CD4-positive, alpha-beta T cell treated with Interferon gamma for 1 hour (primary cell): ENCODE measurements around the gene FARS2.
"Not testable (repeated sequence)": the region's sequence is repeated elsewhere in the genome, so short reads cannot be mapped to it uniquely, and the experiment has no call there.

Experiments
- DNase-seq: peaks from one replicate; pipeline ENCODE4 v3.0.0-alpha.2; 2020

Gene FARS2

DNA sequence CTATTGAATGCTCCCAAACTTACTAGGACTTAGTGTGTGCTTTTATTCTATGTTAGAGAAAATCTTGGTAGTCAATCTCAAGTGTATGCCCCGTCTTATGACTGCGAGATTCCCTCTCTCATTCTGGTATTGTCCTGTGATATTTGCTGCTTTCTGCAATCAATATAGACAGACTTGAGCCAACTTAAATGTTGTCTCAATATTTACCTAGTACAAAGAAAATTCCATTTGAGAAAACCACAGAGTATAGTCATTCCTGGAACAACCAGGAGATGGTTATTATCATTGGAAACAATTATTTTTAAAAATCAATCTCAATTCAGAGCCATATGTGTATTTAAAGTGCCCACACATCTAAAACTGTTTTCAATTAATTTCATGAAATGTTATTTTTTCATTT is 415.4 kb downstream of the FARS2 start:
- DNase-seq, result no peak

DNA sequence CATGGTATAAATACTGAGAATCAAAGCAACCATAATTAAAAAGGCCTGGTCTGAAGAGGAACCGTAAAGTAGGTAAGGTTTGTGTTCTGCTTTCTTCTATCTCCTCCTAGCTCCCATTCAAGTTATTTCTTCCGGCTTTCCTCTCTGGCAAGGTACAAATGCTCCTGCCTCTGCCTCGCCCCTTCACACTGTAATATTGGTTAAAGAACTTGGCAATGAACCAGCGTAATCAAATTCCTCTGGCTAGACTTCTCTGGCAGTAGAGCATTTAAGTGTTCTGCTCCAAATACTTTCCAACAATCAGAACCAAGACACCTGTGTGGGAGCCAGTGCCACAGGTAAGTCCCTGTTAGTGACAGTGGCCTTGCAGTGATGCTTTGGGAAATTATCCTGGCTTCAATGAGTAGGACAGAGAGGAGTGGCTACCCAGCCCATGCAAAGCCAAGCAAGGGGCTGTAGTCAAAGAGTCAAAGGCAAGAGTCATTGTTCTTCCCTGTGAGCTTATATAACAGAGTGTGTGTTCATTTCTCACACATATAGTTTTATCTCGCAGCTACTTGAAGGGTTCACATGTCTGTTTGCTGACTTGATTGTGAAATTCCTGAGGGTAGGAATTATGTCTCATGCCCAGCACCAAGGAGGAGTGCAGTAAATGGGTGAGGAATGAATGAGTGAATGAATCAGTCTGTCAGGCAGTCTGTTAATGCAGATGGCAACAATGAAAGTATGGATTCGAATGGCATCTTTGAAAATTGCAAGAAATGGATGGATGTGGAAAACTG is 416.1 kb downstream of the FARS2 start:
- DNase-seq, result no peak

DNA sequence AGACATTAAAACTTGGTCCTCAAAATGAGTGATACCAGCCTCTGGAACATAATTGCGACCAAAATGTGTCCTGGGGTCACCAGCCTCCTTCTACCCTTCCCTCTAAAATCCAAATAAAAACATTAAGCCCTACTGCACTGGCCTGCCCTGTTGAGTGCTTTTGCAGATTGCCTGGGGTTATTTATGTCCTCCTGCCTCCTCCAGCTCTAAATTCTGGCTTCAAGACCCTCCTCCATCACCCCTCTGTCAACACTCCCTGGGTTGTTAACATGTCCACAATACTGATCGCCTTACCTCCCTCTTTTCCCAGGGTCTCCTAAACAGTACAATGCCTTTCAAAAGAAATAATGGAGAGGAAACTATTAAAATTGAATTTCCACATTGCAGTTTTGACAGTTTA is 418.0 kb downstream of the FARS2 start:
- DNase-seq, result no peak

DNA sequence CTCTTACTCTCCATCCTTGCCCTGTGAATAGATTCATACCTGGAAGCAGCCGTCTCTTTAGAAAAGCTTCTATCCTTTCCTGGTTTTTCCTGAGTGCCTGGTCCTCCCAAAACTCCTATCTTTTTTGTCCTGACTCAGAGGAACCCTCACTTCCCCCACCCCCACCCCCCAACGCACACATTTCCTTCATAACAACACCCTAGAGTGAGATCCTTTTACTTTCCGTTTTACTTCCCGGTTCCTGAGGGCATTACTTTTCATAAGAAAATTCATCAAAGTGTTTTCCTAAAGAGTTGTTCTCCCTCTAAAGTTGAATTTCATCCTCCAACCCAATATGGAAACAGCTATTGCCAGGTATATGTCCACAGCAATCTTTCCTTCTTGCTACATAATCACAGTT is 418.4 kb downstream of the FARS2 start:
- no peak for DNase-seq

DNA sequence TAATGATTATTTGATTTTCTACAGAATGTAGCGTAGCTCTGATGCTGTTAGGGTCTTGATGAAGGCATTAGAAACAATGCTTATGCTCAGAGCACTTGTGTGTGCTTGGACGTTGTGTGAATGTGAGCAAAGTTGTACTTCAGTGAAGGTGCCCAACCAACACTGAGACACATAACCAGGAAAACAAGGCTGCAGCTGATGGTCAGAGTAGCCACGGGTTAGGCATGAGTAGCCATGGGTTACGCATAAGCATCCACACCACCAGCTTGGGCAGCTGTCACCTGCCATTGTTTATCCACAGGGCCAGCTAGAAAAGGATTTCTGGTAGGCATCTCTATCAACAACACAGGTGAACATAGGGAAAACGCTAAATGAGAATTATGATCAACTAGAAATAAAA is 418.8 kb downstream of the FARS2 start:
- DNase-seq, result no peak

DNA sequence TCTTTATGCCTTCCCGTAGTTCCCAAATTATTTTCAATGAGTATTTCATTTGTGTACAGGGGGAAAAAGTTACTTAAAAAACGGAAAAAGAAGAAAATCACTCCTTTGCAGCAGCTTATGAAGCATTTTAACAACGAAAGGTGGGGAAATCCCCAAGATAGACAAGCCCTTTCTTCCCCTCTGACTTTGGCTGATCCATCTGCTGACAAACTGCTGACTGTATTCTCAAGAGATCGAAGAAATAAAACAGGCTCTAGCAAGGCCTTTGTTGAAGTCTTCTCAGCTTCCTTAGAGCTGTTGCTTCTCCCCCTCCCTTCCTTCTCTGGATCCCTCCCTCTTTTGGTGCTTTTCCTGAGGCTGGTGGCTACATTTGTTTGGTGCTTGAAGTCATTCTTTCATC is 420.2 kb downstream of the FARS2 start:
- no peak for DNase-seq

DNA sequence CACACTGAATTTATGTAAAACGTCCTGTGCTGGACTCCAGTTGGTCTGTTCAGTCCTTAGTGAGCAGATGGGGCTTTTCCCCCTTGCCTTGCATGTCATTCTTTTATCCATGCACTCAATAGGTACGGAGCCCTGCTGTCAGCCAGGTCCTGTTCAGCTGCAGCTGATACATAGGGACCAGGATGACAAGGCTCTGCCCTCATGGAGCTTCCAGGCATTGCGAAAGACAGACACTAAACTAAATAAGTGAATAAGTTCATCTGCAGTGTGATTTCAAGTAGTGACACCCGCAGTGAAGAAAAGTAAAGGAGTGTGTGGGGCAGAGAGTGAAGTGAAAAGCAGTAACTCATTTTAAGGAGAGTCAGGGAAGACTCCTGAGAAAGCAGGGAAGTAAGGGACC is 421.2 kb downstream of the FARS2 start:
- no peak for DNase-seq

DNA sequence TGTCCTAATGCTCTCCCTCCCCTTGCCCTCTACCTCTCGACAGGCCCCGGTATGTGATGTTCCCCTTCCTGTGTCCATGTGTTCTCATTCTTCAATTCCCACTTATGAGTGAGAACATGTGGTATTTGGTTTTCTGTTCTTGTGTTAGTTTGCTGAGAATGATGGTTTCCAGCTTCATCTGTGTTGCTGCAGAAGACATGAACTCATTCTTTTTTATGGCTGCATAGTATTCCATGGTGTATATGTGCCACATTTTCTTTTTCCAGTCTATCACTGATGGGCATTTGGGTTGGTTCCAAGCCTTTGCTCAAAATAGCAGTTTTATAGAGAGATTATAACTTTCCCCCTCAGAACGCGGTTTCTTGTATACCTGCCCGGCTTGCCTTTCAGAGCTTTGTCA is 422.4 kb downstream of the FARS2 start:
- not testable (repeated sequence) for DNase-seq

DNA sequence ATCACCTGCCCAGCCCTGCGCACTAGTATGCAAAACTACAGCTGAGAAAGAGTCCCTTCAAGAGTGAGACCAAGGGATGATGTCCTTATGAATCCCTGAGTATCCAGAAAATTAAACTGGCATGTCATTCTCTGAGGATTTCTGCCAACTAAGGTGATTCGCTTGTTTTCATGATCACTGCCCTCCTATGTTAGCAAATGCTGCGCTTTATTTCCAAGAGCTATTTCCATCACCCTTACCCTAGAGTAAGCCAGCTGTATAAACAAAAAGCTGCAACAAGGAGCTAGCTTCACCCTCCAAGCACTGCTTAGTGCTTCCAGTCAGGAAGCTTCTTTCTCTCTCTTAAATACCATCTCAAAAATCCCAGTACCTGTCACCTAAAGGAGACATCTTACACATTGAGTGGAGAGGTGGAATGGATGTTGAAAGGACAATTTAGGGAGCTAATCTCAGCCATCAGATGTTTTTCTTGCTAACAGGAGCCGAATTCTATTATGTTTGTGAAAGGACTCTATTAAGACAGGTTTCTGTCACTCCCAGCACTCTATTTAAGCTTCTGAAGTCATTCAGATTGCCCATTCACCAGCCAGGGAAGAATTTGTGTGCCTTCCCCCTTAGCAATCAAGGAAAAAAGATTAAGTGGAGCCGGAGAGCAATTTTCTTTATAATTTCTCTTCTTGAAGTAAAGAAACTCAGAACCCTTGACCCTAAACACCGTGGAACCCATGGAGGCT is 423.2 kb downstream of the FARS2 start:
- no peak for DNase-seq

DNA sequence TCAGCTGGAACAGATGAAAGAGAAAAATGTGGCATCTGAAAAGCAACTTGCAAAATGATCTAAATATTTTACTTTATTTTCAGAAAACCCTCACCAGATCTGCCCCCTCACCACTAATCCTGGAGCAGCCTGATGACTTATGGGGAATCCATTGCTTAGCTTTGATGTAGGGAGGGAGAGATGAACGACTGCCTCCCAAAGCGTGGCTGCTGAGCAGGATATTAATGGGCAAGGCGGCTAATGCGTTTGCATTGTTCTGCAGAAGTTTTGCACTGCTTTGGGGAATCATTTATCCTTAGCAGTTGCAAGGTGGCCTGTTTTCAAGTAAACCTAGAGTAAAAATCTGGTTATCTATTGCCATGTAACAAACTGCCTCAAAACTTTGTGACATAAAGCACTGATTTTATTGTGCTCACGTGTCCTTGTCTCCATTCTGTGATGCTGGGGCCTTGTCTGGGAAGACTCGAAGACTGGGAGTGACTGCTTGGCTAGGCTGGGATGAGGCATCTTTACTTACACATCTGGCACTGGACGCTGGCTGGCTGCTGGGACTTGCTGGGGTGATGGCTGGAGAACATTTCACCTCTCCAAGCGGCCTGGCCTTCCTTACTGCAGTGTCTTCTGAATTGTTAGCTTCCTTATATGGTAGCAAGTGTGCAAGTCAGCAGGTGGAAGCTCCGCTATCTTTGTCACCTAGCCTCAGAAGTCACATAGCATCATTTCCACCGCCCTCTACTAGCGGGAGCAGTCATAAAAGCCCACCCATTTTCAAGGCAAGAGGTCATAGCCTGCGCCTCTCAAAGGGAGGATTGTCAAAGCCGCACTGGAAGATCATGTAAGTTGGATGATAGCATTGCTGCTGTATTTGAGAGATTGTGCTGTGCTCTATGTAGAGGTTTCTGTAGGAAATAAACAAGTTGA is 432.2 kb downstream of the FARS2 start:
- DNase-seq, result no peak

DNA sequence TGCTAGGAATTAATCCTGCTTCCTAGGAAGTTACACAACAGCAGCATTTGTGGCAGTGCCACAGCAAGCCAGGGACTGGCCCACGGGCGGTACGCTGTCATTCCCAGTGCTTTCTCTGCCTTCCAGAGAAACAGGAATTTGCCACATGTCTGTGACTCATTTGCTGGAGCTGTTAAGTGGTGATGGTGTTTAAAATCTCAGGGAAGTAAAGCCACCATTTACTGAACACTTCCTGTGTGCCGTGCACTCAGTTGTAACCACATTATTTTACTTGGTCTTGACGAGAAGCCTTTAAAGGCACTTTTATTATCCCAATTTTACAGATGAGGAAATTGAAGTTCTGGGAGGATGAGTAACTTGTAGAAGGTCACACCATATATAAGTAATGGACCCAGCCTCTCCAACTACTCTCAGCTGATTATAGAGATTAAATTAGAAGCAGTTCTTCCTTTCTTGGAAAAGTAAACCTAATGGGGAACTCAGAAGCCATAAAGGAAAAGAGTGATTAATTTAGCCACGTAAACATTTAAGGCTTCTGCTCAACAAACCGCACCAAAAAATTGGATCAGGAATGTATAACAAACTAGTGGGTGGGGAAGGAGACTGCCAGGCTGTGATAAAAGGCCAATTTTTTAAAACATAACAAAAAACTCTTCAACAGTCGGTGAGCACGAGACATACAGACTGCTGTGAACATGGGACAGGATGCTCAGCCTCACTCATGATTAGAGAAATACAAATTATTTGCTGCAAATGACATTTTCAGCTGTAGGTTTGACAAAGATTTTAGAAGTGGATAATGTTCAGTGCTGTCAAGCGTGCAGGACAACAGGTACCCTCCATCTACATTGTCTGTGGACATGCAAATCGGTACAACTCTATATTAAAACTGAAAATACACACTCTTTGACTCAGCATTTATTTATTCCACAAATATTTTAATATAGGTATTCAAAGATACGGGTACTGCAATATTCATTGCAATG is 434.2 kb downstream of the FARS2 start:
- DNase-seq, result no peak

DNA sequence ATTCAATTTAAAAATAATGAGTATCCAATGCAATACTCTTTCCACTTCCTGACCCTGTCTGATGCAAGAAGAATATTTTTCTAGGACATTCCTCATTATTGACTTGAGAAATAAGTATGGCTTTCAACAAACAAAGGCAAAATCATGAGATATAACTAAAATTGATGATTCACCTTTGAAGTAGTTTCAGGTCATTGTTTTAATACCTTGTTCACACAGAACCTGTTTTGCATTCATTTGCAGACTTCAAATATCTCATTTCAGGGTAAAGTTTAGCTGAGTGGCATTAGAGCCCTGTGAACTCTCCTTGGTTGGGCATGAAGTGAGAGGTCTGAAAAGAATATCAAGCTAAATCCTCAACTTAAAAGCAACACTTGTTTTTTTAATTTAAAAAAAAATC is 436.2 kb downstream of the FARS2 start:
- DNase-seq, result no peak

DNA sequence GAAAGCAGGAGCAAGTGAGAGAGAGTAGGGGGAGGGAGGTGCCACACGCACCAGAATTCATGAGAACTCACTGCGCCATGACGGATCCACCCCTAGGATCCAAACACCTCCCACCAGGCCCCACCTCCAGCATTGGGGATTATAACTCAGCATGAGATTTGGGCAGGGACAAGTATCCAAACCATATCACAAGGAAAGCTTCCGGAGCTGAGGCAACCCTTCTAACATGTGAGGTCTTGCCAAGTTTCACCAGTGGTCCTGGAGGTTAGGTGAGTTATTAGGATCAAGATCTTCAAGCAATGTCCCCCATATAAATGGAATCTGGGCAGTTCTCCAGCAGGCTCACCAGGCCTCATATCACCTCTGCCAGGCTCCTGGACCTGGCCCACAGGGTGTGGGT is 437.0 kb downstream of the FARS2 start:
- DNase-seq, result no peak

DNA sequence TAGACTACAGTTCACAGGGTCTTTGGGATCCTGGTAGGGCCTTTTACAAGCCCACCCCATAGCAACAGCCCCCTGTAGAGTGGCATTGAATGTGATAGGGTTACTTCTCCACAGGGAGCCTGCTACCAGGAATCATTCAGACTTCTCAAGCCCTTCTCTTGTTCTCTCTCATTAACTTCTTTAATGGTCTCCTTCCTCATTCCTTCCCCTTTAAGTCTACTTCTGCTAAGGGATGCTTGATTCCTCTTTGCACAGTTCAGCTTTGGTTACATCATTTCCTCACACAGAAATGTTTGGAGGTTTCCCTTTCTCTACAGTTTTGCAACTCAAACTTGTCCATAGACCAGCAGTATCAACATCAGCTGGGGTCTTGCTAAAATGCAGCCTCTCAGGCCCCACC is 437.8 kb downstream of the FARS2 start:
- DNase-seq, result not testable (repeated sequence)

DNA sequence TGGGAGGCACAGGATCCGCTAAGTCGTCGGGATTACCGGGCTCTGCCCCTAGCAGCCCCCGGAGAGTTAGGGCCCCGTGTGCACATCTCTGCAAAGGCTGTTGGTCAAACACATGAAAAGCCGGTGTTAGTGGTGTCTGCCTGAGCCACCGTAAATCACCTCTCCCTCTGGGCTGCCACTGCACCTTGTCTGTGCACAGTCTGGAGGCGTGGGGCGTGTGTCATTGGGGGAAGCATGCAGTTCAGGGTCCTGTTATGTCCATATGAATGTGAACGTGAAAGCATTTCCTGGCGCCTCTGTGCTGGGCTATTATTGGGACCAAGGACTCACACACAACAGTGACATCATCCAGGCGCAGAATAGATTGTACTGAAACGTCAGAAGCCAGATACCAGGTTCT is 439.9 kb downstream of the FARS2 start:
- no peak for DNase-seq

DNA sequence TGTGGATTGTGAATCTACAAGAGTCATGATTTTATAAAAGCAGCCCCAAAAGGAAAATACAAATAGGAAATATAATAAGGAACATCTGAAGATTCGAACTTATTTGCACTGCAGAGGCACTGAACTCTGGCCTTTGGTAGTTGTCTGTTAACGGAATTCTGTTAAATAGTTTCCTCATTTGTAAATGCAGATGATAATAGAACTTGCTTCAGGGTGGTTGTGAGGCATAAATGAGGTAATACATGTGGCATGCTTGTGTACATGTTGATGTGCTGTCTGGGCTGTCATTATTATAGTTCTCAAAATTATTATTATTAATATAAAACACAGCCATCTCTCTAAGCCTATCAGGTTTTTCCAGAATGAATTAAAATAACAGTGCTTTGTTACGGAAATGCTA is 443.4 kb downstream of the FARS2 start:
- no peak for DNase-seq

DNA sequence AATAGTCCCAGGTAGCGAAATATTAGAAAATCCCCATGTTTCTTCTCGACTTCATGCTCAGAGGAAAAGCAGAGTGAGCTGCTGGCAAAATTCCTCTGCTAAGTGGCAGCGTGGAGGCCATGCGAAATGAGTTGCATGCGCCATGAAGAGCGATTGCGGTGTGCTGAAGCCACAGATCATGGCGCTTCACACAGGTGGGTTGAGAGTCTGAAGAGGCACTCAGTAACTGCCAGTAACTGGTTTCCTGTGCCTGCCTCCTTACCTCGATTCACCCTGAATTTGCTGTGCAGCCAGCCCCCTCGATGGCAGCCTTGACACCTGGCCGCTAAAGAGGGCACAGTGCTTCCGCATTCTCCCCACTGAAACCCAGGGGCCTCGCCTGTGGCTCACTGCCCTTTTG is 443.9 kb downstream of the FARS2 start:
- no peak for DNase-seq

DNA sequence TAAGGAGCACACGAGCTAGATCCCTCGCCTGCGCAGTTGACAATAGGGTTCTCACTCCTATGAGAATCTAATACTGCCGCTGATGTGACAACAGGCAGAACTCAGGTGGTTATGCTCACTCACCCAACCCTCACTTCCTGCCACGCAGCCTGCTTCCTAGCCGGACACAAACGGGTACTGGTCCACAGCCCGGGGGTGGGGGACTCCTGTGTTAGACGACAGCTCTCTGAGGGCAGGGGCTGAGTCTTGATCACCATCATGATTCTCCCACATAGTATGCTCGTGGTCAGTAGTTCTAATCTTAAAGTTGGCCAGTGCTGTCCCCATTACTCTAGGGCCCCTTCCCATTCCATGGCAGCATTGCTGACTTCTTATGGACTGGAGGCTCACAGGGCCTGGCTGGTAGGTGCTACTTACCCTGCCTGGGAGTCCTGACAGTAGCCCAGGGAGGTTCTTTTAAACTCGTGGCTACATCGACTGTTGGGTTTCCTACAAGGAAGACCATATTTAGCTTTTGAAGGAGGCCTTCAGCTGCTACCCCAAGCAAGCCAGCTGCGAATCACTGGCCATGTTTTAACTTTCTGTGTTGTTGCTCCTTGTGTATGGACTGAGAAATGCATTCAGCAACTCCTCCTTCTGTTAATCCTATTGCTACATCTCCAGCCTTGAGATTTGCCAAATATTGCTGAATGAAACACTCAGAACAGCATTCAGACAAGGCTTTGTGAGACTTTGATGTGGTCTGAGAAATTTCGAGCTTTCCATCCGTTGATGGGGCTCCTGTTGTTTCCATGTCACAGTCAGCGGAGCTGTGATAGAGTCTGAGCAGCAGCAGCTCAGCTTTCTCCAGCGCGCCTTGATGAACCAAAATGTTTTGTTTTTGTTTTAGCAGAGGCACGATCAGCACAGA is 445.1 kb downstream of the FARS2 start:
- no peak for DNase-seq

DNA sequence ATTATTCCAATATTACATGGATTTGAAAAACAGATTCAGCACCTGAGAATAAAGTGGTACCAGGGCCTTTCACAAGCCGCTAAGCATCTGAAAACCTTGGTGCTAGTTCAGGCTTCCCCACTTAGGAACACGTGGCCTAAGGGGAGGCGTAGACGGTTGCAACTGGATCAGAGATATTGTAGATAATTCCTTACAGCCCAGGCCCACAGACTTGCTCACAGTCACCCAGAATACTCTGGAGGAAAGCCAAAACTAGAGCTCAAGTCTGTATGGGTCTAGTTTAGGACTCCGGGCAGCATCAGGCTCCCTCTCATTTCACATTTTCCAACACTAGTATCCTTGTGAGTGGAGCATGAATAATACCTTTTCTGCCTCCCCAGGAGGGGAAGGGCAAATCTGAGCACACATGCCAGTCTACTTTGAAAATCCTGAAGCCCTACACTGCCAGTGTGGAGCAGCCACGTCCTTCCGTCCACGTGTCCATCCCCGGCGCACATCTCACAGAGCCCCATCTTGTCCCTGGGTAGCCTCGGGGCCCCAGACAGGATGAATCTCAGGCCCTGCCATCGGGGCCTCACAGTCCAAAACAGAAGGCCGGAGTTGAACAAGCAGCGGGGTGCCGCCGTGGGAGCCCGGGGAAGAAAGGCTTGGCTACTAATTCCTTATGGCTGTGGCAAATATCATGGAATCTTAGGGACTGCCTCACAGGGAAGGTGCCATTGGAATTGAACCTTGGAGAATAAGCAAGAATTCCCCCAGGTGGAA is 446.1 kb downstream of the FARS2 start:
- DNase-seq, result no peak

DNA sequence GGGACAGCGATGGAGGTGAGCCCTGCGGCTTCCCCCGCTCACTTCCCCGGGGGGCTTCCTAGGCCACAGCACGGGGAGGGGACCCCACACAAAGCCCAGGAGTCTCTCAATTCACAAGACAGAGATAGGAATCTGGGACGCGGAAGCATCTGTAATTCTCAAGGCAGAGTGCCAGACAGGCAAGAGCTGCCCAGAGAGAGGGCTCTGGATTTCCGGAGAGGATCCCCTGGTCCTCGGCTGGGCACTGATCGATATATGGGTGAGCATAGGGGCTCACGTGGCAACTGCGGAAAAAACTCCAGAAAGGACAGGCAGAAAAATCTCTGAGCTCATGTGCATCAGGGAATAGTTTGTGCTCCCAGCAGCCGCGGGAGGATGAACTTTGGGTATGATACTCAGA is 449.2 kb downstream of the FARS2 start:
- no peak for DNase-seq
